ACC112 (cell line): ENCODE results near the gene PKN3.

Source experiments
- H2AFZ ChIP-seq: fragments of 200-600 bp; sonication (generic); one replicate; pipeline ENCODE4 v1.6.0; 2017; ENCODE audit warnings: antibody characterized with exemption, low read length; ENCODE audit not compliant: unreplicated experiment
- H3K27ac ChIP-seq: fragments of 200-600 bp; sonication (generic); 2 replicates; pipeline ENCODE4 v1.5.1; 2014; ENCODE audit warnings: low read depth, mild to moderate bottlenecking, antibody characterized with exemption, low read length, moderate library complexity
- H3K27me3 ChIP-seq: fragments of 200-600 bp; sonication (generic); 2 replicates; pipeline ENCODE4 v1.6.1; 2014; ENCODE audit warnings: mild to moderate bottlenecking, antibody characterized with exemption, low read length, moderate library complexity, mixed read lengths; ENCODE audit not compliant: insufficient read depth
- H3K36me3 ChIP-seq: fragments of 200-600 bp; sonication (generic); 2 replicates; pipeline ENCODE4 v1.6.1; 2016; ENCODE audit warnings: mild to moderate bottlenecking, antibody characterized with exemption, low read length, moderate library complexity, mixed read lengths; ENCODE audit not compliant: insufficient read depth
- H3K4me1 ChIP-seq: fragments of 200-600 bp; sonication (generic); one replicate; pipeline ENCODE4 v1.6.1; 2016; ENCODE audit warnings: low read length, mixed read lengths; ENCODE audit not compliant: insufficient read depth, unreplicated experiment, control insufficient read depth
- H3K4me3 ChIP-seq: fragments of 200-600 bp; sonication (generic); 2 replicates; pipeline ENCODE4 v1.5.1; 2014; ENCODE audit warnings: mild to moderate bottlenecking, low read depth, low read length
- H3K79me2 ChIP-seq: fragments of 200-600 bp; sonication (generic); one replicate; pipeline ENCODE4 v1.6.0; 2016; ENCODE audit warnings: low read length; ENCODE audit not compliant: control insufficient read depth, unreplicated experiment, insufficient read depth

The PKN3 gene

GRCh38 chr9:128683340-128684064, 18.8 kb upstream of the PKN3 start:
- Histone ChIP-seq H2AFZ (peak overlapping the region; percentile 19), H3K4me1 (peaks cover 27% of the 10 kb centered on the region), H3K4me3 (peak overlapping the region; percentile 86), H3K27ac (peak overlapping the region; percentile 6), H3K36me3 (peaks cover 2% of the 10 kb centered on the region; the same call in 1 of the 2 replicates), H3K27me3 (no peaks in the 10 kb centered on the region), H3K79me2 (peaks cover 30% of the 10 kb centered on the region)

- H2AFZ ChIP-seq: peak overlapping the region; percentile 19
- peaks cover 27% of the 10 kb centered on the region for H3K4me1 ChIP-seq
- peaks cover 2% of the 10 kb centered on the region; the same call in 1 of the 2 replicates for H3K36me3 ChIP-seq
- peaks cover 30% of the 10 kb centered on the region for H3K79me2 ChIP-seq
- no peaks in the 10 kb centered on the region for H3K27me3 ChIP-seq
- peak overlapping the region; percentile 6 for H3K27ac ChIP-seq
- H3K4me3 ChIP-seq: peak overlapping the region; percentile 86
Measured at GRCh38 chr9:128684065-128684324, 18.3 kb upstream of the PKN3 start.

- Histone ChIP-seq H3K27ac (peak overlapping the region; percentile 6), H3K36me3 (peaks cover 2% of the 10 kb centered on the region; the same call in 1 of the 2 replicates), H3K4me3 (peak overlapping the region; percentile 86), H2AFZ (peak overlapping the region; percentile 39), H3K79me2 (peaks cover 33% of the 10 kb centered on the region), H3K4me1 (peaks cover 26% of the 10 kb centered on the region), H3K27me3 (no peaks in the 10 kb centered on the region)
Measured at GRCh38 chr9:128684325-128685199, 17.7 kb upstream of the PKN3 start.

- H2AFZ ChIP-seq: peak overlapping the region; percentile 41
- peaks cover 3% of the 10 kb centered on the region; the same call in 1 of the 2 replicates for H3K36me3 ChIP-seq
- no peaks in the 10 kb centered on the region for H3K27me3 ChIP-seq
- peak overlapping the region; percentile 86 for H3K4me3 ChIP-seq
- peaks cover 23% of the 10 kb centered on the region for H3K4me1 ChIP-seq
- peak overlapping the region; percentile 33; the same call in 1 of the 2 replicates for H3K27ac ChIP-seq
- peaks cover 44% of the 10 kb centered on the region for H3K79me2 ChIP-seq
Measured at GRCh38 chr9:128685636-128686489, 16.4 kb upstream of the PKN3 start.

DNA sequence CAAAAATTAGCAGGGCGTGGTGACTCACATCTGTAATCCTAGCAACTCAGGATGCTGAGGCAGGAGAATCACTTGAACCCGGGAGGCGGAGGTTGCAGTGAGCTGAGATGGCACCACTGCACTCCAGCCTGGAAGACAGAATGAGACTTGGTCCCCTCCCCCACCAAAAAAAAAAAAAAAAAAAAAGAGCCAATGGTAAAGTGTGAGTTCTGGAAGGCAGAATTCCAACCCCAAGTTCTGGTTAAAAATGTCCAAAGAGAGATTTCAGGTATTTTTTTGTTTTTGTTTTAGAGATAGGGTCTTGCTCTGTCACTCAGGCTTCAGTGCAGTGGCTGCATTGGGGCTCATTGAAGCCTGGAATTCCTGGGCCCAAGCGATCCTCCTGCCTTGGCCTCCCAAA, 14.8 kb upstream of the PKN3 start:
- H3K27me3 ChIP-seq: no peaks in the 10 kb centered on the region
- no peak overlapping the region for H3K27ac ChIP-seq
- H3K4me1 ChIP-seq: peaks cover 32% of the 10 kb centered on the region
- peaks cover 57% of the 10 kb centered on the region for H3K79me2 ChIP-seq
- H3K4me3 ChIP-seq: no peak overlapping the region
- peaks cover 16% of the 10 kb centered on the region for H3K36me3 ChIP-seq
- H2AFZ ChIP-seq: no peak overlapping the region

DNA sequence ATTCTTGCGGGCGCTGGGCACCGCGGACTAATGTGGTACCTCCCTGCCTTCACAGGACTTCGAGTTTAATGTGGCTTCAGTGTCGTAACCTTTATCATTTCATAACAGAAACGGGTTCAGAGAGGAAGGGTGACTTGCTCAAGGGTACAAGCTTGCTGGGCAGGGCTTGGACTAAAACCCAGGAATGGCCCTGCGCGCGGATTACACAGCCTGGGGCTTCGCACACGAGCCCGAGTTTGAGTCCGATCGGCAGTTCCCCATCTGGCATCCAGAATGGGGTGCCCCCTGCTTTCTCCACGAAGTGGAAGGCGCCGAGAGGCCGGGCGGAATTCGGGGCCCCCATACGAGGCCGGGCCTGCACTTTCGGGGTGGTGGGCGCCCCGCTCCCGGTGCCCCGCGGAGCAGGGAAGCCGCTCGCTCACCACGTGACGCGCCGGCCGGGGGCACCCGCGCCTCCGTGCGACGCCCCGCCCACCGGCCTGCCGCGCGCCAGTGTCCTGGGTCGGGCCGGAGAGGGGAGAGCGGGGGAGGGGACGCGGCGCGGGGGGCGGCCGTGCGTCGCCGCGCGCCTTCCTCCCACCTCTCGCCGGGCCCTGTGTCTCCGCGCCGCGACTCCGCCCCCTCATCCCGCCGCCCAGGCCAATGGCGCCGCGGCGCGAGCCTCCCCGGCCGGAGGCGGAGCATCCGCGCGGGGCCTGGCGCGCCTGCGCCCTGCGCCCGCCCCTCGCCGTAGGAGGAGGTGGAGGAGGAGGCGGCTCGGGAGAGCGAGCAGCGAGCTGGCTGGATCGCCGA, 13.6 kb upstream of the PKN3 start, which contains the start of gene SET:
SET (plus strand) TSS at position 722 of the 792 bp plus-strand sequence. CDS start 361 bp downstream, outside the sequence.
- H3K4me3 ChIP-seq: peak within 1 kb of the TSS; percentile 89
- peaks cover 23% of the 10 kb centered on the region for H3K36me3 ChIP-seq
- H3K27ac ChIP-seq: peak within 1 kb of the TSS; percentile 71
- H3K4me1 ChIP-seq: peaks cover 32% of the 10 kb centered on the region
- no peaks in the 10 kb centered on the region for H3K27me3 ChIP-seq
- peak within 1 kb of the TSS; percentile 40 for H2AFZ ChIP-seq
- peaks cover 54% of the 10 kb centered on the region for H3K79me2 ChIP-seq

GRCh38 chr9:128689293-128689774, 13.0 kb upstream of the PKN3 start:
- peaks cover 32% of the 10 kb centered on the region for H3K4me1 ChIP-seq
- H2AFZ ChIP-seq: no peak overlapping the region
- H3K79me2 ChIP-seq: peaks cover 49% of the 10 kb centered on the region
- H3K27me3 ChIP-seq: no peaks in the 10 kb centered on the region
- H3K27ac ChIP-seq: peak overlapping the region; percentile 71
- peak overlapping the region; percentile 73 for H3K4me3 ChIP-seq
- H3K36me3 ChIP-seq: peaks cover 27% of the 10 kb centered on the region

DNA sequence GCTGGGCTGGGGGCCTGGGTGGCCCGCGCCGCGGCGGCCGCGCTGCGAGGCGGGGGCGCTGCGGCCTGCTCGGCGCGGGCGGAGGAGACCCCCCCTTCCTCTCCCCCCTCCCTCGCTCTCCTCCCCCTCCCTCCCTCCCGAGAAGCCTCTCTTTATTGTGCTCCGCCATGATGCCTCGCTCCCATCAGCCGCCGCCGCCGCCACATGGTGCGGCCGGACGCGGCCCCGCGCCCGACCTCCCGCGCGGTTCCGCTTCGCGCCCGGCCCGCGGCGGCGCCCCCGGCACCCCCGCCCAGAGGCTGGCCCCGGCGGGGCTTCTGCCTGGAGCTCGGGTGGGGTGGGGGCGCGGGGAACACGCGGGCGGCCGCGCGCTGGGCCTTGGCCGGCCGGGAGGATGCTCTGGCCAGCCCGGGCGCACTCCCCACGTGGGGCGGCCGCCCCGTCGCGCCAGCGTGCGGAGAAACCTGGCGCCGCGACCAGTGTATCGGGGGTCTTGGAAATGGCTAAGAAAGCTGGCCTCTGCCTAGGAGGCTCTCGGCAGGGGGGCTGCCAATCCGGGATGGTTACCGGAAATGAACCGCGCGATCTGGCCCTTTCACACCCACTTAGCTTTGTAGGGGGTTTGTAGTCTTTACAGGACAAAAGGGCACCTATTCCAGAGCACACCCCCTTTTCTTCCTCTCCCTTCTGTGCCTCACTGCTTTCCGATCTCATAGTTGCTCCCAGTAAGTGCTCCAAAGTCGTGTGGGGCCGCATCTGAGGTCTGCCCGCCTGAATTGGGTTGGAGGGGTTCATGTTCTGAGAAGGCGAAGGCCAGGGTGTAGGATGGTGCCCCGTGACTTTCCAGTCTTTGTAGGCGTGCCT, 12.3 kb upstream of the PKN3 start:
- peak overlapping the region; percentile 40 for H2AFZ ChIP-seq
- peaks cover 50% of the 10 kb centered on the region for H3K79me2 ChIP-seq
- H3K36me3 ChIP-seq: peaks cover 29% of the 10 kb centered on the region
- H3K27me3 ChIP-seq: no peaks in the 10 kb centered on the region
- H3K27ac ChIP-seq: peak overlapping the region; percentile 48; the same call in 1 of the 2 replicates
- H3K4me1 ChIP-seq: peaks cover 31% of the 10 kb centered on the region
- H3K4me3 ChIP-seq: peak overlapping the region; percentile 89

- Histone ChIP-seq H3K4me3 (peak overlapping the region; percentile 89), H3K79me2 (peaks cover 46% of the 10 kb centered on the region), H2AFZ (no peak overlapping the region), H3K27ac (peak overlapping the region; percentile 48; the same call in 1 of the 2 replicates), H3K27me3 (no peaks in the 10 kb centered on the region), H3K36me3 (peaks cover 32% of the 10 kb centered on the region), H3K4me1 (peaks cover 26% of the 10 kb centered on the region)
Measured at GRCh38 chr9:128690684-128691034, 11.6 kb upstream of the PKN3 start.
